ENCODE measurements around the gene WDR48. TPM values are rescaled to one million over a fixed set of nuclear protein-coding genes. Genes with fewer than 3 reads are reported as not detected.

Gene WDR48
- total RNA-seq, 1 experiment from 2014 or later, result 19.3 TPM

- TF ChIP-seq CTCF (conservative IDR thresholded peaks at IDR 0.05; ENCODE audit: low read depth, low read length), result no peak
- TF ChIP-seq EZH2 (IDR thresholded peaks at IDR 0.05; ENCODE audit: borderline replicate concordance, low read depth, low read length, poor library complexity, severe bottlenecking), result no peak
- no peaks in the 10 kb centered on the region for H3K4me1 ChIP-seq (ENCODE audit: insufficient read depth, low read length, poor library complexity, severe bottlenecking)
- H3K4me3 ChIP-seq (ENCODE audit: low read depth, low read length, poor library complexity, severe bottlenecking), result no peak overlapping the region
- no peak overlapping the region for H3K27ac ChIP-seq (ENCODE audit: low read depth, low read length, poor library complexity, severe bottlenecking)
- no peak for DNase-seq (ENCODE audit: low spot score)
- CTCF ChIA-PET, result no interaction called here
- H3K9me3 ChIP-seq (ENCODE audit: low read depth, low read length, poor library complexity, severe bottlenecking), result no peaks in the 10 kb centered on the region
- no TSS peak for BruUV-seq (replicated peaks)
- POLR2A ChIA-PET (ENCODE audit: low non-redundant PET), result no interaction called here
- no peaks in the 10 kb centered on the region for H3K27me3 ChIP-seq (replicated peaks; ENCODE audit: insufficient read depth, low read depth, low read length, poor library complexity)
- no peaks in the 10 kb centered on the region for H3K36me3 ChIP-seq (ENCODE audit: insufficient read depth, low read length, poor library complexity, severe bottlenecking)
- intact Hi-C loops (cut with micrococcal nuclease; ENCODE audit: unreplicated experiment), result no loop called here
Observed at GRCh38 chr3:39136533-39137434, 85.0 kb downstream of the WDR48 start.

GRCh38 chr3:39137435-39137936 is 85.7 kb downstream of the WDR48 start:
- H3K9me3 ChIP-seq (ENCODE audit: low read depth, low read length, poor library complexity, severe bottlenecking), result no peaks in the 10 kb centered on the region
- DNase-seq (ENCODE audit: low spot score), result no peak
- CTCF ChIA-PET, result no interaction called here
- no peaks in the 10 kb centered on the region for H3K4me1 ChIP-seq (ENCODE audit: insufficient read depth, low read length, poor library complexity, severe bottlenecking)
- intact Hi-C loops (cut with micrococcal nuclease; ENCODE audit: unreplicated experiment), result no loop called here
- H3K27me3 ChIP-seq (replicated peaks; ENCODE audit: insufficient read depth, low read depth, low read length, poor library complexity), result no peaks in the 10 kb centered on the region
- TF ChIP-seq CTCF (conservative IDR thresholded peaks at IDR 0.05; ENCODE audit: low read depth, low read length), result no peak
- POLR2A ChIA-PET (ENCODE audit: low non-redundant PET), result no interaction called here
- H3K36me3 ChIP-seq (ENCODE audit: insufficient read depth, low read length, poor library complexity, severe bottlenecking), result peaks cover under 1% of the 10 kb centered on the region
- BruUV-seq (replicated peaks), result no TSS peak
- H3K4me3 ChIP-seq (ENCODE audit: low read depth, low read length, poor library complexity, severe bottlenecking), result no peak overlapping the region
- H3K27ac ChIP-seq (ENCODE audit: low read depth, low read length, poor library complexity, severe bottlenecking), result no peak overlapping the region

- Histone ChIP-seq H3K27me3 (replicated peaks; ENCODE audit: insufficient read depth, low read depth, low read length, poor library complexity) (no peaks in the 10 kb centered on the region), H3K27ac (ENCODE audit: low read depth, low read length, poor library complexity, severe bottlenecking) (no peak overlapping the region), H3K36me3 (ENCODE audit: insufficient read depth, low read length, poor library complexity, severe bottlenecking) (peaks cover 8% of the 10 kb centered on the region), H3K9me3 (ENCODE audit: low read depth, low read length, poor library complexity, severe bottlenecking) (no peaks in the 10 kb centered on the region), H3K4me1 (ENCODE audit: insufficient read depth, low read length, poor library complexity, severe bottlenecking) (no peaks in the 10 kb centered on the region), H3K4me3 (ENCODE audit: low read depth, low read length, poor library complexity, severe bottlenecking) (no peak overlapping the region)
- no peak for DNase-seq (ENCODE audit: low spot score)
- intact Hi-C loops (cut with micrococcal nuclease; ENCODE audit: unreplicated experiment), result no loop called here
- POLR2A ChIA-PET (ENCODE audit: low non-redundant PET), result no interaction called here
- CTCF ChIA-PET, result no interaction called here
- BruUV-seq (replicated peaks), result no TSS peak
- TF ChIP-seq CTCF (conservative IDR thresholded peaks at IDR 0.05; ENCODE audit: low read depth, low read length) (no peak), EZH2 (IDR thresholded peaks at IDR 0.05; ENCODE audit: borderline replicate concordance, low read depth, low read length, poor library complexity, severe bottlenecking) (no peak)
Observed at GRCh38 chr3:39137991-39138803, 86.4 kb downstream of the WDR48 start.
